BLaER1 treated with 17β-estradiol and CSF1 and Interleukin-3, amounts not matched to agents 10 nM and 100 nM (cell line): ENCODE measurements around the gene BCLAF1.

Experiments
- H3K27ac ChIP-seq, 11 experiments: shearing (Covaris generic); formaldehyde crosslinking; 2 replicates each; pipeline ENCODE4 v1.8.1; 2022
- H3K27me3 ChIP-seq, 11 experiments: shearing (Covaris generic); formaldehyde crosslinking; 2 replicates each; pipeline ENCODE4 v1.8.1; 2022
- H3K36me3 ChIP-seq, 11 experiments: shearing (Covaris generic); formaldehyde crosslinking; 2 replicates each; pipeline ENCODE4 v1.8.1; 2022
- H3K4me1 ChIP-seq, 10 experiments: shearing (Covaris generic); formaldehyde crosslinking; 2 replicates each; pipeline ENCODE4 v1.8.1; 2022
- H3K4me2 ChIP-seq, 11 experiments: shearing (Covaris generic); formaldehyde crosslinking; 2 replicates each; pipeline ENCODE4 v1.8.1; 2022
- H3K4me3 ChIP-seq, 10 experiments: shearing (Covaris generic); formaldehyde crosslinking; 2 replicates each; pipeline ENCODE4 v1.8.1; 2022
- H3K9ac ChIP-seq, 11 experiments: shearing (Covaris generic); formaldehyde crosslinking; 2 replicates each; pipeline ENCODE4 v1.8.1; 2022
- H3K9me3 ChIP-seq, 11 experiments: shearing (Covaris generic); formaldehyde crosslinking; replicated peaks in 1 of 11; 2 replicates each; pipeline ENCODE4 v1.8.1; 2022
- H4K20me1 ChIP-seq, 11 experiments: shearing (Covaris generic); formaldehyde crosslinking; 2 replicates each; pipeline ENCODE4 v1.8.1; 2022
- Cebpa-rat ChIP-seq, 11 experiments: shearing (Covaris generic); IDR thresholded peaks; 2 replicates each; pipeline ENCODE4 v1.8.1; 2022

Gene BCLAF1

GRCh38 chr6:136236466-136237293 is 53.0 kb downstream of the BCLAF1 start:
- Histone ChIP-seq H3K9me3 (no peaks in the 10 kb centered on the region), H3K9ac (no peak overlapping the region), H3K36me3 (peaks cover 8 to 99% (median 74%) of the 10 kb centered on the region in 11 experiments; a peak in 20 of 22 replicates), H3K4me3 (no peak overlapping the region), H3K4me2 (peak overlapping the region; percentile 11 to 83 (median 47)), H3K27me3 (no peaks in the 10 kb centered on the region), H3K4me1 (peaks cover 13 to 26% (median 21%) of the 10 kb centered on the region in 10 experiments), H3K27ac (0 out of 22 replicates have a peak overlapping the region, but pooled peaks of 1 of the 11 experiments have one; percentile 22), H4K20me1 (peaks cover 0 to 6% (median 0%) of the 10 kb centered on the region in 11 experiments; a peak in 1 of 22 replicates)
- no peak for TF ChIP-seq Cebpa-rat (IDR thresholded peaks at IDR 0.05)

- Histone ChIP-seq H3K4me3 (no peak overlapping the region), H3K9ac (no peak overlapping the region), H3K27me3 (no peaks in the 10 kb centered on the region), H3K36me3 (peaks cover 0 to 99% (median 68%) of the 10 kb centered on the region in 11 experiments; a peak in 19 of 22 replicates), H3K4me1 (peaks cover 14 to 26% (median 22%) of the 10 kb centered on the region in 10 experiments), H3K27ac (no peak overlapping the region), H4K20me1 (peaks cover 0 to 6% (median 0%) of the 10 kb centered on the region in 11 experiments; a peak in 1 of 22 replicates), H3K9me3 (no peaks in the 10 kb centered on the region), H3K4me2 (peak overlapping the region in 1 of 11 experiments; percentile 36; a peak in 1 of 22 replicates)
- TF ChIP-seq Cebpa-rat (IDR thresholded peaks at IDR 0.05): no peak
Observed at GRCh38 chr6:136235233-136235564, 54.4 kb downstream of the BCLAF1 start.

GRCh38 chr6:136232701-136233100 is 56.9 kb downstream of the BCLAF1 start:
- Histone ChIP-seq H3K27me3 (no peaks in the 10 kb centered on the region), H3K9ac (no peak overlapping the region), H3K4me1 (peaks cover 24 to 48% (median 35%) of the 10 kb centered on the region in 10 experiments), H3K27ac (no peak overlapping the region), H3K4me3 (no peak overlapping the region), H3K36me3 (peaks cover 0 to 83% (median 54%) of the 10 kb centered on the region in 11 experiments; a peak in 18 of 22 replicates), H3K4me2 (no peak overlapping the region), H3K9me3 (no peaks in the 10 kb centered on the region), H4K20me1 (peaks cover 0 to 6% (median 0%) of the 10 kb centered on the region in 11 experiments; a peak in 1 of 22 replicates)
- TF ChIP-seq Cebpa-rat (IDR thresholded peaks at IDR 0.05): no peak

GRCh38 chr6:136230219-136230853 is 59.3 kb downstream of the BCLAF1 start:
- Histone ChIP-seq H4K20me1 (0 out of 22 replicates have a peak, but pooled peaks cover 0 to 6% (median 0%) of the 10 kb centered on the region in 11 experiments), H3K36me3 (peaks cover 0 to 61% (median 37%) of the 10 kb centered on the region in 11 experiments; a peak in 17 of 22 replicates), H3K4me3 (no peak overlapping the region), H3K9me3 (0 out of 22 replicates have a peak, but pooled peaks cover 0 to 2% (median 0%) of the 10 kb centered on the region in 11 experiments), H3K4me2 (peak overlapping the region in 2 of 11 experiments; percentile 66 to 68; a peak in 3 of 22 replicates), H3K4me1 (peaks cover 12 to 52% (median 24%) of the 10 kb centered on the region in 10 experiments; a peak in 19 of 20 replicates), H3K9ac (no peak overlapping the region), H3K27ac (no peak overlapping the region), H3K27me3 (no peaks in the 10 kb centered on the region)
- no peak for TF ChIP-seq Cebpa-rat (IDR thresholded peaks at IDR 0.05)

- no peaks in the 10 kb centered on the region for H4K20me1 ChIP-seq
- no peak for TF ChIP-seq Cebpa-rat (IDR thresholded peaks at IDR 0.05)
- H3K27me3 ChIP-seq: no peaks in the 10 kb centered on the region
- H3K9me3 ChIP-seq: peaks cover 0 to 7% (median 0%) of the 10 kb centered on the region in 11 experiments; a peak in 1 of 22 replicates
- H3K36me3 ChIP-seq: peaks cover 0 to 45% (median 26%) of the 10 kb centered on the region in 11 experiments; a peak in 16 of 22 replicates
- no peak overlapping the region for H3K4me3 ChIP-seq
- peaks cover 1 to 52% (median 18%) of the 10 kb centered on the region in 10 experiments; a peak in 18 of 20 replicates for H3K4me1 ChIP-seq
- no peak overlapping the region for H3K27ac ChIP-seq
- H3K9ac ChIP-seq: no peak overlapping the region
- H3K4me2 ChIP-seq: peak overlapping the region in 8 of 11 experiments; percentile 30 to 81 (median 62); a peak in 14 of 22 replicates
Observed at GRCh38 chr6:136228814-136229213, 60.8 kb downstream of the BCLAF1 start.

GRCh38 chr6:136226674-136227377 is 62.8 kb downstream of the BCLAF1 start:
- TF ChIP-seq Cebpa-rat (IDR thresholded peaks at IDR 0.05): no peak
- H3K9ac ChIP-seq: peak overlapping the region in 1 of 11 experiments; percentile 7; a peak in 2 of 22 replicates
- H3K36me3 ChIP-seq: peaks cover 0 to 25% (median 19%) of the 10 kb centered on the region in 11 experiments; a peak in 15 of 22 replicates
- H3K4me2 ChIP-seq: peak overlapping the region in 7 of 11 experiments; percentile 9 to 69 (median 40); a peak in 12 of 22 replicates
- H3K9me3 ChIP-seq: peaks cover 0 to 7% (median 0%) of the 10 kb centered on the region in 11 experiments; a peak in 1 of 22 replicates
- H3K4me3 ChIP-seq: no peak overlapping the region
- H3K27me3 ChIP-seq: no peaks in the 10 kb centered on the region
- H4K20me1 ChIP-seq: no peaks in the 10 kb centered on the region
- H3K27ac ChIP-seq: no peak overlapping the region
- H3K4me1 ChIP-seq: peaks cover 0 to 52% (median 18%) of the 10 kb centered on the region in 10 experiments; a peak in 17 of 20 replicates

- Histone ChIP-seq H3K27me3 (no peaks in the 10 kb centered on the region), H3K4me1 (peaks cover 0 to 52% (median 18%) of the 10 kb centered on the region in 10 experiments; a peak in 17 of 20 replicates), H4K20me1 (no peaks in the 10 kb centered on the region), H3K9ac (peak overlapping the region in 1 of 11 experiments; percentile 7; a peak in 2 of 22 replicates), H3K36me3 (peaks cover 0 to 19% (median 15%) of the 10 kb centered on the region in 11 experiments; a peak in 14 of 22 replicates), H3K27ac (no peak overlapping the region), H3K4me2 (peak overlapping the region in 7 of 11 experiments; percentile 9 to 69 (median 40); a peak in 12 of 22 replicates), H3K4me3 (no peak overlapping the region), H3K9me3 (peaks cover 0 to 7% (median 3%) of the 10 kb centered on the region in 11 experiments; a peak in 6 of 22 replicates)
- TF ChIP-seq Cebpa-rat (IDR thresholded peaks at IDR 0.05): no peak
Observed at GRCh38 chr6:136226027-136226673, 63.5 kb downstream of the BCLAF1 start.
